ENCODE data around the gene EYS.
"Not testable (repeated sequence)": the region's sequence is repeated elsewhere in the genome, so short reads cannot be mapped to it uniquely, and the experiment has no call there.

Gene EYS

GRCh38 chr6:63750400-63750799 lies 1956.6 kb downstream of the EYS start:
- no peak for DNase-seq

- no peak for DNase-seq
Observed at GRCh38 chr6:63745784-63746183, 1961.2 kb downstream of the EYS start.

GRCh38 chr6:63744810-63745209 lies 1962.2 kb downstream of the EYS start:
- DNase-seq: no peak

GRCh38 chr6:63743691-63744090 lies 1963.3 kb downstream of the EYS start:
- DNase-seq: no peak

GRCh38 chr6:63742060-63742459 lies 1965.0 kb downstream of the EYS start:
- DNase-seq: no peak

GRCh38 chr6:63740709-63741108 lies 1966.3 kb downstream of the EYS start:
- DNase-seq: no peak

- no peak for DNase-seq
Observed at GRCh38 chr6:63739094-63739687, 1967.8 kb downstream of the EYS start.

GRCh38 chr6:63738190-63738589 lies 1968.8 kb downstream of the EYS start:
- DNase-seq: not testable (repeated sequence)

- DNase-seq: no peak
Observed at GRCh38 chr6:63734923-63735322, 1972.1 kb downstream of the EYS start.

GRCh38 chr6:63732336-63732735 lies 1974.7 kb downstream of the EYS start:
- no peak for DNase-seq

- no peak for DNase-seq
Observed at GRCh38 chr6:63731930-63732329, 1975.1 kb downstream of the EYS start.

- no peak for DNase-seq
Observed at GRCh38 chr6:63730311-63730710, 1976.7 kb downstream of the EYS start.

- no peak for DNase-seq
Observed at GRCh38 chr6:63724721-63725120, 1982.3 kb downstream of the EYS start.

- DNase-seq: no peak
Observed at GRCh38 chr6:63721181-63721580, 1985.8 kb downstream of the EYS start.

- no peak for DNase-seq
Observed at GRCh38 chr6:63716169-63716568, 1990.9 kb downstream of the EYS start.

- no peak for DNase-seq
Observed at GRCh38 chr6:63714091-63714490, 1992.9 kb downstream of the EYS start.

- DNase-seq: no peak
Observed at GRCh38 chr6:63713332-63713731, 1993.7 kb downstream of the EYS start.

GRCh38 chr6:63709148-63709547 lies 1997.9 kb downstream of the EYS start:
- no peak for DNase-seq

GRCh38 chr6:63708631-63709030 lies 1998.4 kb downstream of the EYS start:
- no peak for DNase-seq

GRCh38 chr6:63706630-63707029 lies 2000.4 kb downstream of the EYS start:
- DNase-seq: no peak

GRCh38 chr6:63705707-63706106 lies 2001.3 kb downstream of the EYS start:
- no peak for DNase-seq

- no peak for DNase-seq
Observed at GRCh38 chr6:63690221-63690620, 2016.8 kb downstream of the EYS start.

- DNase-seq: no peak
Observed at GRCh38 chr6:63689421-63689820, 2017.6 kb downstream of the EYS start.

- no peak for DNase-seq
Observed at GRCh38 chr6:63685446-63686379, 2021.3 kb downstream of the EYS start.

Data from right forelimb (tissue), 1 donor.